Non-pigmented ciliary epithelial cell (primary cell): ENCODE results near the gene HHATL.

Experiments used
- DNase-seq: peaks from one replicate; pipeline ENCODE4 v3.0.0-alpha.2; 2010; ENCODE audit warnings: low read depth

Gene HHATL, protein sequence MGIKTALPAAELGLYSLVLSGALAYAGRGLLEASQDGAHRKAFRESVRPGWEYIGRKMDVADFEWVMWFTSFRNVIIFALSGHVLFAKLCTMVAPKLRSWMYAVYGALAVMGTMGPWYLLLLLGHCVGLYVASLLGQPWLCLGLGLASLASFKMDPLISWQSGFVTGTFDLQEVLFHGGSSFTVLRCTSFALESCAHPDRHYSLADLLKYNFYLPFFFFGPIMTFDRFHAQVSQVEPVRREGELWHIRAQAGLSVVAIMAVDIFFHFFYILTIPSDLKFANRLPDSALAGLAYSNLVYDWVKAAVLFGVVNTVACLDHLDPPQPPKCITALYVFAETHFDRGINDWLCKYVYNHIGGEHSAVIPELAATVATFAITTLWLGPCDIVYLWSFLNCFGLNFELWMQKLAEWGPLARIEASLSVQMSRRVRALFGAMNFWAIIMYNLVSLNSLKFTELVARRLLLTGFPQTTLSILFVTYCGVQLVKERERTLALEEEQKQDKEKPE

GRCh38 chr3:42702066-42702951 lies at the start of gene HHATL:
TSS of gene HHATL (minus strand) at chr3:42702798. CDS start at chr3:42700826, 1,972 bp downstream.
- no peak for DNase-seq

DNA sequence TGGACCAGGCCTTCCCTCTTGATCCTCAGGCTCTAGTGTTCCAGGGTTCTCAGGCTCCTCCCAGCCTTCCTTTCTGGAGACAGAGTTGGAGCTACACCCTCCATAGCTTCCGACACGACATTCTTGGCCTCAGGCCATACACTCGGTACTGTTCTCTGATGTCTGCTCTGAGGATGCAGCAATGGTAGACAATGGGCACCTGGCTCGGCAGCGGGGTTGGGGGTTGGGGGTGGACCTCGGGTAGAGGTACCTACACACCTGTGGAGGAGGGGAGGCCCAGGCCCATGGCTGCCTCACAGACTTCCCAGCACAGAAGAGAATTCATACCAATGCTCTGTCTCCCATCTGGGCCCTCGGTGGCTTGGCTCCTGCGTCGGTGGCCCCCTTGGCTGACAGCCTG lies 49.0 kb upstream of the HHATL start:
- no peak for DNase-seq

DNA sequence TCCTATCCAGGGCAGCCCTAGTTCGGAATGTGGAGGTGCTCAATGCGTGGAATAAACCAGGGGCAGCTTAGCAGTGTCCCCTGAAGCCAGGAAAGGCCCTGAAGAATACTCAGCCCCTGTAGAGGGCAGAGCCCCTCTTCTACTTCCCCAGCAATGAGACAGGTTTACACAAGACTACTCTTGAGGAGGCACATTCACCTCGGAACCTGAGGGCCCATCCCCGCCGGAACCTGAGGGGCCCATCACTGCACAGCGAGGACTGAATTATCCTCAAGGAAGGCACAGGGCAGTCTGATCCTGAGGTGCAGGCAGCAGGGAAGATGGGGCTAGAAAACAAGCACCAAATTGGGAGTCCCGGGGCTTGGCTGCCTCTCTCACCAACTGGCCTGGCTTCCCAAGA lies 48.2 kb upstream of the HHATL start:
- DNase-seq, result no peak

GRCh38 chr3:42749753-42750231 lies 47.2 kb upstream of the HHATL start:
- no peak for DNase-seq

- no peak for DNase-seq
Measured at GRCh38 chr3:42749025-42749752, 46.6 kb upstream of the HHATL start.

DNA sequence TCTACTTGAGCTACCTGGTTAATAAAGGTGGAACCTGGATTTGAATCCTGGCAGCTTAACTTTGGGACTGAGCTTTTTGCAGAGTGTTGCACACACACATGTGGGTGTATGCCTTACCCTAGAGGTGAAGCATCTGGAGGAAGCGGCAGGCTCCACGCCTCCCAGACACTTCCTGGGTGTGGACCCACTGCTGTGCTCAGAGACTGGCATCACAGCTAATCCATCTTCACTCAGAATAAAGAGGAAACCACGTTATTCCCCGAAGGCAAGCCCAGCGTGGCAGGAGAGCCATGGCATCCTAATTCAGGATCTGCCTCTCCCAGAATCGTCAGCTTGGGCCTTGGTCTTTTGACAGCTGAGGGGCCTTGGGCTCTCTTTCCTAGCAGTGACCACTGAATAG lies 45.0 kb upstream of the HHATL start:
- DNase-seq, result no peak

GRCh38 chr3:42746455-42747450 lies 44.2 kb upstream of the HHATL start:
- no peak for DNase-seq

DNA sequence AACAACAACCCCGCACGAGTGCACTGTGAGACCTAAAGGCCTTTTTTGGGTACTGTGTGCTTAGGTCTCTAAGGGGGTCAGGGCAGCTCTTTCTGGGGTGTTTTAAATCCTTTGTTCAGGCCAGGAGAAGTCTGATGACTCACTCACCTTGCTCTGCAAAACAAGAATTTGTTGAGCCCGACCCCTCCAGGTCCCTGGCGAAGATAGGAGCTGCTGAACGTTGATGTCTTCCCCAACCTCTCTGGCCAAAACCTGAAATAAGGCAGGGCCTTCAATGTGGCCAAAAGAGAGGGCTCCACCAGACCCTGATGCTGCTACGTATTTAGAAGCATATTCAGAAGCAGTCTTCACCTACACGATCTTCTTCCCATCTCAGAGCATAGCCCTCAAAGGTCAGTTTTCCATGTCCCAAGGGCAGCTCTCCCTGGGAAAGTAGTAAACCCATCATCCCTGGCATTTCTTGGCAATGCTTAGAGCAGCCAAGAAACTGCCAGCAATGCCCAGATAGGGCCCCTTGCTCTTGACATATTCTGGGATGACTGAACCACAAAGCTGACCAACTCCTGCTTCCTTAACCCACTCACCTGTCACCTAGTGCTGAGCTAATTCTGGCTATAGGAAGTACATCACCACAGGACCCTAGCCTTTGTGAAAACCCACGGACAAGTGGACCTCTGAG lies 43.3 kb upstream of the HHATL start:
- DNase-seq, result no peak

GRCh38 chr3:42745291-42745745 lies 42.7 kb upstream of the HHATL start:
- no peak for DNase-seq

DNA sequence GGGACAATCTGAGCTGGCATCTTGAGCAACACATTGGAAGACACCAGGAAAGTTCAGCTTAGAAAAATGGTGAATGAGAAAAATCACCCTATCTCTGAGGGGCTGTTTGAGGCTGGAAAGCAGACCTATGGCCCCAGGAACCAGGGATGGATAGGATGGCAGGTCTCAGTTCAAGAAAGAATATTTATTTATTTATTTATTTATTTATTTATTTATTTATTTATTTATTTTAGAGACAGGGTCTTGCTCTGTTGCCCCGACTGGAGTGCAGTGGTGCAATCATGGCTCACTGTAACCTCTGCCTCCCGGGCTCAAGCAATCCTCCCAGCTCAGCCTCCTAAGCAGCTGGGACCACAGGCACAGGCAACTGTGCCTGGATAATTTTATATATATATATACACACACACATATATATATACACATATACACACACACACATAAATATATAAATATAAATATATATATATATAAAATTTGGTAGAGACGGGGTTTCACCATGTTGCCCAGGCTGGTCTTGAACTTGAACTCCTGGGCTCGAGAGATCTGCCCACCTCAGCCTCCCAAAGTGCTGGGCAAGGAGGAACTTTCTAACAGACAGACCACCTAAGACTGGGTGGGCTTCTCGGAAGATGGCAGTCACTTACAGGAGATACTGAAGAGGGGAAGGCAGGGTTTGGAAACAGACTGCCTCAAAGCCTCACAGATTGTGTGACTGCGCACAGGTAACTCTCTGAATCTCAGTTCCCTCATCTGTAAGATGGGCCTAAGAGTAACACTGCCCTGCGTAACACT lies 40.8 kb upstream of the HHATL start:
- no peak for DNase-seq

GRCh38 chr3:42742688-42743087 lies 40.1 kb upstream of the HHATL start:
- DNase-seq, result no peak

- no peak for DNase-seq
Measured at GRCh38 chr3:42742259-42742658, 39.7 kb upstream of the HHATL start.

DNA sequence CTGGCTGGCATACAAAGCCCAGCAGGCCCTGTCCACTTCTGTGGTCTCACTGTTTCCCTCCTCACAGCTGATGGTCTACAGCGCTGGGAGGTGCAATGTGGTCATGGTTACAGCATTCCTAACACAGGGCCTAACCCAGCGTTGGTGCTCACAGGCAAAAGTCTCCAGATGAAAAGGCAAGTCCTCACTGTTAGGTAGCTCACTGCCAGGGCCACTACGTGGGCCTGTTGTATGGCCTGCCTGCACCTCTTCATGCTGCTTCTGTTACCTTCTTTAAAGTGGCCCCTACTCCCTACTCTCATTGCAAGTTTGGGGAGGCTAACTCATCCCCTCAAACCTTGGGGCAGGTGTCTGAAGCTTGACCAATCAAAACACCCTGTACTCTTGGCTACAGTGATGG lies 39.2 kb upstream of the HHATL start:
- no peak for DNase-seq

DNA sequence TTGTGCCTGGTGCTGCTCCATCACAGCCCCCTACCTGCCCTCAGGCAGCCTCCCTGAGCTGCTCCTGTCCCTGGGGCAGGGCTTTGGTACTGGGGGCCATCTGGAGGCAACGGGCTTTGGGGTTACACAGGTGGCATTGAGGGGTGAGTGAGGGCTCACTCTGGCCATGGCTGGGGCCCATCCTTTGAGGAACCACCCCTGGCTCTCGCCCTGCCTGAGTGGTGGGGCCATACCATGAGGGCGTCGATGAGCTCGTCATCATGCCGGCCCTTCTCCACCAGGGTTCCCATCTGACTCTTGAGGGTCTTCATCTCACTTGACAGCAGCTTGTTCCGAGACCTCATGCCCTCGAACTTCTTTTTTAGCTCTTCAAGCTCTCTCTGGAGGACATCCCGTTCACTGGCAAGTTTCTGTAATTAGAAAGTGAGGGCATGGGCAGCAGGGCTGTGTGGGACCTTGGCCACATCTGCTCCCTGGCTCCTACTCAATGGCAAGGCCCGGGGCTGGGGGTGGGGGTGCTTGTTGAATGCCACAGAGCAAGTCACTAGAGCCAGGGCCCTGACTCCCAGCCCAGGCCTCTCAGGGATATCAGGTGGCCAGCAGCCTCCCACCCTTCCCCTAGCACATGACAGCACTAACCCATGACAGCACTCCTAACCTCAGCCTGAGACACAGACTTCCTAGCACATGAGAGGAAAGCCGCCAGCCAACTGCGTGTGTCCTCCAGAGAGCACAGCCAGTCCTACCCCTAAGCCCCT lies 37.0 kb upstream of the HHATL start:
- no peak for DNase-seq

GRCh38 chr3:42736531-42736930 lies 33.9 kb upstream of the HHATL start:
- DNase-seq, result no peak

- no peak for DNase-seq
Measured at GRCh38 chr3:42736081-42736480, 33.5 kb upstream of the HHATL start.

GRCh38 chr3:42735615-42736014 lies 33.0 kb upstream of the HHATL start:
- no peak for DNase-seq

- no peak for DNase-seq
Measured at GRCh38 chr3:42735019-42735418, 32.4 kb upstream of the HHATL start.
